ENCODE measurements around the gene KNG1.

GRCh38 chr3:186705882-186706780, 11.0 kb upstream of the KNG1 start:
- TF ChIP-seq STAT3 (IDR thresholded peaks at IDR 0.05; ENCODE audit: low read depth, low read length): no peak
- TF ChIP-seq CEBPB (IDR thresholded peaks at IDR 0.05; ENCODE audit: borderline replicate concordance in 1 of 2, low read depth in 2 of 2, low read length in 2 of 2): no peak
- TF ChIP-seq BCLAF1 (IDR thresholded peaks at IDR 0.05): no peak
- TF ChIP-seq ZNF274 (IDR thresholded peaks at IDR 0.05; ENCODE audit: insufficient read depth, insufficient read length): no peak
- TF ChIP-seq FOXM1 (IDR thresholded peaks at IDR 0.05; ENCODE audit: low read depth, low read length): no peak
- TF ChIP-seq CTCF (IDR thresholded peaks at IDR 0.05 in 2 of 3, conservative IDR thresholded peaks at IDR 0.05 in 1 of 3; ENCODE audit: control insufficient read depth in 2 of 3, extremely low read depth in 1 of 3, insufficient read depth in 1 of 3, low read depth in 3 of 3, low read length in 3 of 3): no peak
- no peak for TF ChIP-seq TCF12 (IDR thresholded peaks at IDR 0.05; ENCODE audit: low read depth, low read length)

Data from GM12878 (cell line).